H1 (cell line): ENCODE measurements around the gene NUTM2F. TPM values are rescaled to one million over a fixed set of nuclear protein-coding genes. Genes with fewer than 3 reads are reported as not detected.
"Not testable (repeated sequence)": the region's sequence is repeated elsewhere in the genome, so short reads cannot be mapped to it uniquely, and the experiment has no call there.

Source experiments
- CTCF ChIA-PET: fragments of 300-600 bp; sonication (Branson Sonifier 250); formaldehyde crosslinking; loops from one replicate; lab custom pipeline; 2021; ENCODE audit not compliant: partially characterized antibody; lab: Charles Lee
- POLR2A ChIA-PET: fragments of 300-600 bp; sonication (Branson Sonifier 250); formaldehyde crosslinking; loops from one replicate; lab custom pipeline; 2021; ENCODE audit warnings: inconsistent platforms; ENCODE audit not compliant: partially characterized antibody; lab: Charles Lee
- DNase-seq, 2 experiments: peaks; one replicate each; pipeline versions ENCODE4 v3.0.0 to v3.0.0-alpha.2; 2010 to 2022; ENCODE audit warnings: low spot score in 2 of 2, low read depth in 1 of 2, mixed read lengths in 1 of 2
- FAIRE-seq: peaks from 2 replicates; lab custom pipeline; 2011; peaks lifted over from hg19 to GRCh38; lab: Jason Lieb, UNC
- H2AFZ ChIP-seq: 2 replicates; pipeline ENCODE4 v1.8.1; 2012; ENCODE audit warnings: low read length, inconsistent platforms
- H2AK5ac ChIP-seq: 2 replicates; pipeline ENCODE4 v1.6.1; 2013; ENCODE audit warnings: low read depth, low read length
- H2BK120ac ChIP-seq: replicated peaks from 2 replicates; pipeline ENCODE3; 2013; ENCODE audit warnings: low read depth, low read length, inconsistent platforms
- H2BK12ac ChIP-seq: 2 replicates; pipeline ENCODE4 v1.6.1; 2013; ENCODE audit warnings: low read depth, low read length
- H2BK15ac ChIP-seq: 2 replicates; pipeline ENCODE4 v1.6.1; 2013; ENCODE audit warnings: low read length
- H2BK20ac ChIP-seq: 2 replicates; pipeline ENCODE4 v1.6.1; 2013; ENCODE audit warnings: low read length
- H2BK5ac ChIP-seq: 2 replicates; pipeline ENCODE4 v1.6.1; 2013; ENCODE audit warnings: low read depth, low read length
- H3K14ac ChIP-seq: 2 replicates; pipeline ENCODE4 v1.6.1; 2013; ENCODE audit warnings: inconsistent platforms; ENCODE audit not compliant: insufficient read length
- H3K18ac ChIP-seq: 2 replicates; pipeline ENCODE4 v1.6.1; 2013; ENCODE audit warnings: low read length; ENCODE audit errors: extremely low read depth
- H3K23ac ChIP-seq: 2 replicates; pipeline ENCODE4 v1.6.1; 2013; ENCODE audit warnings: inconsistent platforms; ENCODE audit not compliant: insufficient read length
- H3K23me2 ChIP-seq: 2 replicates; pipeline ENCODE4 v1.6.1; 2013; ENCODE audit warnings: low read depth, low read length
- H3K27ac ChIP-seq: 2 replicates; pipeline ENCODE4 v1.6.1; 2011; ENCODE audit warnings: low read depth, low read length, inconsistent platforms
- H3K27me3 ChIP-seq, 4 experiments: replicated peaks in 1 of 4; 1 replicate in 1 of 4; 2 replicates in 3 of 4; pipeline versions ENCODE4 v1.6.1 to v1.8.1; 2011 to 2013; ENCODE audit warnings: low read length in 3 of 4, mild to moderate bottlenecking in 3 of 4, inconsistent platforms in 2 of 4, mixed read lengths in 2 of 4, moderate library complexity in 1 of 4; ENCODE audit not compliant: control insufficient read depth in 3 of 4, insufficient read depth in 3 of 4; ENCODE audit errors: extremely low read depth in 1 of 4
- H3K36me3 ChIP-seq, 4 experiments: 2 replicates each; pipeline versions ENCODE4 v1.6.1 to v1.8.1; 2011 to 2013; ENCODE audit warnings: mild to moderate bottlenecking in 4 of 4, low read length in 3 of 4, moderate library complexity in 2 of 4, control low read depth in 1 of 4, inconsistent platforms in 1 of 4; ENCODE audit not compliant: insufficient read depth in 4 of 4, control insufficient read depth in 2 of 4
- H3K4ac ChIP-seq: replicated peaks from 2 replicates; pipeline ENCODE3; 2013; ENCODE audit warnings: low read length, low read depth, mixed read lengths, inconsistent platforms; ENCODE audit not compliant: insufficient read length
- H3K4me1 ChIP-seq, 4 experiments: replicated peaks in 1 of 4; 1 replicate in 1 of 4; 2 replicates in 3 of 4; pipeline versions ENCODE4 v1.6.1 to v1.8.1; 2011 to 2013; ENCODE audit warnings: low read length in 3 of 4, inconsistent platforms in 2 of 4, mixed read lengths in 1 of 4; ENCODE audit not compliant: insufficient read depth in 4 of 4, control insufficient read depth in 3 of 4
- H3K4me2 ChIP-seq, 2 experiments: 2 replicates each; pipeline versions ENCODE4 v1.6.1 to v1.8.1; 2011 to 2013; ENCODE audit warnings: low read depth in 2 of 2, low read length in 2 of 2, control low read depth in 1 of 2, inconsistent platforms in 1 of 2, mild to moderate bottlenecking in 1 of 2; ENCODE audit not compliant: insufficient read depth in 1 of 2
- H3K4me3 ChIP-seq, 4 experiments: fragments of 200-600, 300-600 bp in 1 of 4; sonication (generic), shearing (Covaris generic), sonication (Bioruptor Twin) in 1 of 4; 2 replicates each; pipeline versions ENCODE4 v1.5.1 to v1.8.1; 2011 to 2016; ENCODE audit warnings: low read length in 4 of 4, low read depth in 3 of 4, control low read depth in 2 of 4, inconsistent platforms in 2 of 4, mild to moderate bottlenecking in 2 of 4, mixed read lengths in 1 of 4, moderate library complexity in 1 of 4; ENCODE audit not compliant: insufficient read depth in 2 of 4; ENCODE audit errors: extremely low read depth in 1 of 4
- H3K56ac ChIP-seq: replicated peaks from 2 replicates; pipeline ENCODE3; 2013; ENCODE audit warnings: low read depth, mild to moderate bottlenecking, mixed read lengths, low read length, inconsistent platforms; ENCODE audit not compliant: insufficient read length
- H3K79me1 ChIP-seq: 2 replicates; pipeline ENCODE4 v1.6.1; 2013; ENCODE audit warnings: low read depth, low read length, control low read depth
- H3K79me2 ChIP-seq, 2 experiments: 2 replicates each; pipeline versions ENCODE4 v1.6.1 to v1.8.1; 2012 to 2013; ENCODE audit warnings: low read length in 2 of 2, mild to moderate bottlenecking in 2 of 2, inconsistent platforms in 1 of 2; ENCODE audit not compliant: insufficient read depth in 2 of 2, control insufficient read depth in 1 of 2
- H3K9ac ChIP-seq, 4 experiments: replicated peaks in 1 of 4; 1 replicate in 1 of 4; 2 replicates in 3 of 4; pipeline versions ENCODE4 v1.6.1 to v1.8.1; 2011 to 2013; ENCODE audit warnings: low read depth in 3 of 4, low read length in 3 of 4, control low read depth in 2 of 4, mild to moderate bottlenecking in 2 of 4, moderate library complexity in 2 of 4, inconsistent platforms in 1 of 4; ENCODE audit errors: extremely low read depth in 1 of 4
- H3K9me3 ChIP-seq, 2 experiments: 2 replicates each; pipeline versions ENCODE4 v1.6.1 to v1.8.1; 2012 to 2013; ENCODE audit warnings: mild to moderate bottlenecking in 2 of 2, moderate library complexity in 2 of 2, control low read depth in 1 of 2, inconsistent platforms in 1 of 2, low read depth in 1 of 2, low read length in 1 of 2, mixed read lengths in 1 of 2; ENCODE audit not compliant: insufficient read depth in 2 of 2
- H4K20me1 ChIP-seq, 2 experiments: replicated peaks in 1 of 2; 2 replicates each; pipeline versions ENCODE3 to v1.8.1; 2011 to 2013; ENCODE audit warnings: inconsistent platforms in 2 of 2, low read length in 2 of 2, mild to moderate bottlenecking in 1 of 2; ENCODE audit not compliant: insufficient read depth in 2 of 2, control insufficient read depth in 1 of 2
- H4K5ac ChIP-seq: 2 replicates; pipeline ENCODE4 v1.6.1; 2013; ENCODE audit warnings: low read length, low read depth, mixed read lengths, inconsistent platforms; ENCODE audit not compliant: insufficient read length
- H4K8ac ChIP-seq: 2 replicates; pipeline ENCODE4 v1.8.0; 2013; ENCODE audit warnings: mild to moderate bottlenecking, moderate library complexity, low read length, inconsistent platforms; ENCODE audit not compliant: insufficient read depth; ENCODE audit errors: extremely low read depth
- H4K91ac ChIP-seq: replicated peaks from 2 replicates; pipeline ENCODE3; 2013; ENCODE audit warnings: low read length, mixed read lengths, inconsistent platforms; ENCODE audit not compliant: insufficient read length
- WGBS, 2 experiments: shearing (Covaris generic) in 1 of 2; methylation state at CpG; one replicate each; pipeline versions ENCODE4 v1.1.6 to v1.1.7; 2013 to 2015; ENCODE audit warnings: low lambda C conversion rate in 2 of 2, mixed read lengths in 2 of 2, inconsistent platforms in 1 of 2, low coverage in 1 of 2, missing lambda C conversion rate in 1 of 2; ENCODE audit not compliant: insufficient replicate concordance in 2 of 2, insufficient coverage in 1 of 2, insufficient read length in 1 of 2; ENCODE audit errors: extremely low coverage in 1 of 2, missing lambda C conversion rate in 1 of 2; 5-methylcytosine and 5-hydroxymethylcytosine counted together
- polyA plus RNA-seq, 7 experiments: library from polyadenylated mRNA; depleted of rRNA in 3 of 7; stranded (reverse) in 5 of 7; unstranded in 2 of 7; fragments of >200 nt in 5 of 7; fragments of 200-250 nt in 2 of 7; gene quantifications; 1 replicate in 5 of 7; 2 replicates in 1 of 7; 4 replicates in 1 of 7; pipeline versions ENCODE4 v1.2.1 to v1.2.3, GENCODE V29; 2011 to 2013; ENCODE audit warnings: missing spikeins in 2 of 7, mixed read lengths in 2 of 7
- total RNA-seq: library from RNA; stranded (reverse); fragmentation: NEBNext Ultra II Directional; extraction: Animal tissue kit (Norgen Biotek cat#: 25700); gene quantifications from 2 replicates; pipeline ENCODE4 v1.2.1, GENCODE V29; 2021

Gene NUTM2F
- total and polyA plus RNA-seq, 2 of the 8 experiments (the other 6 are each of a cell fraction or from before 2014, with no cell fraction given): 0.06 to 0.19 TPM

DNA sequence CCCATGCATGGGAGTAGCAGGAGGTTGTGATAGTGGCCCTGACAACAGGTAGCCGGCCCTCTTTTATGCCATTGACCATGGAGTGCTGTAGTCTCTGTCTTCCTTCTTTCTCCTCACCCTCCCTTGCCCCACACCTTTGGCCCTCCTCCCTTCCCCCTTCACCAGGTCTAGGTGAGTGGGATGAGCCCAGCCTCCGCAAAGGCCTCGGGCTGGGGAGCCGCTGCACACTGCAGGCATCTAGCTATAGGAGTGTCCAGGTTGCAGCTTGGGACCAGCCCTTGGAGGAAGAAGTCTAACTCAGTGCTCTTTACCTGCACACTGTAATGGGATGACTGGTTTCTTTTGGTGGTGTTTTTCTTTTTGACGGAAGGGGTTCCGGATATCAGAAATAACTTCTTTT, 12.3 kb upstream of the NUTM2F start:
- H3K4ac ChIP-seq, H3K56ac ChIP-seq, H3K79me1 ChIP-seq, H3K79me2 ChIP-seq, H3K23ac ChIP-seq, H2AFZ ChIP-seq, H3K9me3 ChIP-seq, H2BK5ac ChIP-seq, H3K4me2 ChIP-seq, CTCF ChIA-PET, H2BK120ac ChIP-seq, POLR2A ChIA-PET, DNase-seq, H3K4me3 ChIP-seq, H3K36me3 ChIP-seq, H4K91ac ChIP-seq, H3K9ac ChIP-seq, H4K5ac ChIP-seq, FAIRE-seq, H2AK5ac ChIP-seq, H3K27me3 ChIP-seq, H2BK12ac ChIP-seq, H3K18ac ChIP-seq, H3K27ac ChIP-seq, H4K8ac ChIP-seq, H3K14ac ChIP-seq, H4K20me1 ChIP-seq, H2BK15ac ChIP-seq, H2BK20ac ChIP-seq, H3K4me1 ChIP-seq, H3K23me2 ChIP-seq: not testable (repeated sequence)
- 68% methylated on average over 5 of the region's 6 CpGs; no CpG with 5 or more reads in 1 of the 2 experiments for whole genome bisulfite sequencing, 2 experiments

DNA sequence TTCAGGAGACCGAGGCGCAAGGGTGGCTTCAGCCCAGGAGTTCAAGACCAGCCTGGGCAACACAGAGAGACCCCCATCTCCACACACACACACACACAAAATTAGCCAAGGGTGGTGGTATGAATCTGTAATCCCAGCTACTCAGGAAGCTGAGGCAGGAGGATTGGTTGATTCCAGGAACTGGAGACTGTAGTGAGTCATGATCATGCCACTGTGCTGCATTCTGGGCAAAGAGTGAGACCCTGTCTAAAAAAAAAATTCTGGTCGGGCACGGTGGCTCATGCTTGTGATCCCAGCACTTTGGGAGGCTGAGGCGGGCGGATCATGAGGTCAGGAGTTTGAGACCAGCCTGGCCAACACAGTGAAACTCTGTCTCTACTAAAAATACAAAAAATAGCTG, 11.2 kb upstream of the NUTM2F start:
- H3K4me1 ChIP-seq, H3K14ac ChIP-seq, H4K5ac ChIP-seq, H2AFZ ChIP-seq, H4K8ac ChIP-seq, H3K23ac ChIP-seq, H3K4me3 ChIP-seq, H3K4me2 ChIP-seq, H3K9me3 ChIP-seq, H4K91ac ChIP-seq, H3K4ac ChIP-seq, H2BK120ac ChIP-seq, H3K27ac ChIP-seq, H3K56ac ChIP-seq, H3K23me2 ChIP-seq, H3K36me3 ChIP-seq, DNase-seq, FAIRE-seq, H3K18ac ChIP-seq, H2BK20ac ChIP-seq, H3K79me1 ChIP-seq, H3K79me2 ChIP-seq, H2BK15ac ChIP-seq, H3K27me3 ChIP-seq, H2AK5ac ChIP-seq, H4K20me1 ChIP-seq, POLR2A ChIA-PET, H3K9ac ChIP-seq, CTCF ChIA-PET, H2BK5ac ChIP-seq, H2BK12ac ChIP-seq: not testable (repeated sequence)
- 86% methylated on average over 6 of the region's 6 CpGs; no CpG with 5 or more reads in 1 of the 2 experiments for WGBS, 2 experiments
